ENCODE measurements around the gene MIF.

GRCh38 chr22:23889620-23890019 is 4.6 kb upstream of the MIF start:
- no peak for TF ChIP-seq EZH2 (IDR thresholded peaks at IDR 0.05; ENCODE audit: insufficient read depth, poor library complexity, severe bottlenecking)
- TF ChIP-seq EZH2phosphoT487 (IDR thresholded peaks at IDR 0.05; ENCODE audit: insufficient read depth, low read depth): no peak

Measured in GM23248 (cell line).